ENCODE data around the gene MARCHF3. TPM values are rescaled to one million over a fixed set of nuclear protein-coding genes. Genes with fewer than 3 reads are reported as not detected.

MARCHF3 gene
- total RNA-seq, 4 donors from 2014 or later: 1.9 to 5.3 (median 2.5) TPM

- no peak for DNase-seq
- TF ChIP-seq, protein P1, sequence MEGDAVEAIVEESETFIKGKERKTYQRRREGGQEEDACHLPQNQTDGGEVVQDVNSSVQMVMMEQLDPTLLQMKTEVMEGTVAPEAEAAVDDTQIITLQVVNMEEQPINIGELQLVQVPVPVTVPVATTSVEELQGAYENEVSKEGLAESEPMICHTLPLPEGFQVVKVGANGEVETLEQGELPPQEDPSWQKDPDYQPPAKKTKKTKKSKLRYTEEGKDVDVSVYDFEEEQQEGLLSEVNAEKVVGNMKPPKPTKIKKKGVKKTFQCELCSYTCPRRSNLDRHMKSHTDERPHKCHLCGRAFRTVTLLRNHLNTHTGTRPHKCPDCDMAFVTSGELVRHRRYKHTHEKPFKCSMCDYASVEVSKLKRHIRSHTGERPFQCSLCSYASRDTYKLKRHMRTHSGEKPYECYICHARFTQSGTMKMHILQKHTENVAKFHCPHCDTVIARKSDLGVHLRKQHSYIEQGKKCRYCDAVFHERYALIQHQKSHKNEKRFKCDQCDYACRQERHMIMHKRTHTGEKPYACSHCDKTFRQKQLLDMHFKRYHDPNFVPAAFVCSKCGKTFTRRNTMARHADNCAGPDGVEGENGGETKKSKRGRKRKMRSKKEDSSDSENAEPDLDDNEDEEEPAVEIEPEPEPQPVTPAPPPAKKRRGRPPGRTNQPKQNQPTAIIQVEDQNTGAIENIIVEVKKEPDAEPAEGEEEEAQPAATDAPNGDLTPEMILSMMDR (IDR thresholded peaks at IDR 0.05): no peak
- no peak for TF ChIP-seq POLR2A (IDR thresholded peaks at IDR 0.05)
- Histone ChIP-seq H3K36me3 (no peaks in the 10 kb centered on the region), H3K27me3 (no peaks in the 10 kb centered on the region), H3K4me3 (no peak overlapping the region), H3K4me1 (no peaks in the 10 kb centered on the region), H3K9me3 (no peaks in the 10 kb centered on the region), H3K27ac (no peak overlapping the region)
- intact Hi-C loops (cut with DNase I): no loop called here
- WGBS, 2 donors: 50 to 78% methylated on average over 2 of the region's 2 CpGs
These were observed 92.6 kb downstream of the MARCHF3 start for GRCh38 chr5:126937771-126938170.

GRCh38 chr5:126936775-126937418 lies 93.5 kb downstream of the MARCHF3 start:
- Histone ChIP-seq H3K27me3 (no peaks in the 10 kb centered on the region), H3K36me3 (no peaks in the 10 kb centered on the region), H3K9me3 (no peaks in the 10 kb centered on the region), H3K4me3 (no peak overlapping the region), H3K27ac (no peak overlapping the region), H3K4me1 (no peaks in the 10 kb centered on the region)
- intact Hi-C loops (cut with DNase I): no loop called here
- TF ChIP-seq, protein P1 (IDR thresholded peaks at IDR 0.05): no peak
- TF ChIP-seq POLR2A (IDR thresholded peaks at IDR 0.05): no peak
- DNase-seq: no peak
- WGBS, 2 donors: 73 to 79% methylated on average over 3 to 4 of the region's 4 CpGs

DNA sequence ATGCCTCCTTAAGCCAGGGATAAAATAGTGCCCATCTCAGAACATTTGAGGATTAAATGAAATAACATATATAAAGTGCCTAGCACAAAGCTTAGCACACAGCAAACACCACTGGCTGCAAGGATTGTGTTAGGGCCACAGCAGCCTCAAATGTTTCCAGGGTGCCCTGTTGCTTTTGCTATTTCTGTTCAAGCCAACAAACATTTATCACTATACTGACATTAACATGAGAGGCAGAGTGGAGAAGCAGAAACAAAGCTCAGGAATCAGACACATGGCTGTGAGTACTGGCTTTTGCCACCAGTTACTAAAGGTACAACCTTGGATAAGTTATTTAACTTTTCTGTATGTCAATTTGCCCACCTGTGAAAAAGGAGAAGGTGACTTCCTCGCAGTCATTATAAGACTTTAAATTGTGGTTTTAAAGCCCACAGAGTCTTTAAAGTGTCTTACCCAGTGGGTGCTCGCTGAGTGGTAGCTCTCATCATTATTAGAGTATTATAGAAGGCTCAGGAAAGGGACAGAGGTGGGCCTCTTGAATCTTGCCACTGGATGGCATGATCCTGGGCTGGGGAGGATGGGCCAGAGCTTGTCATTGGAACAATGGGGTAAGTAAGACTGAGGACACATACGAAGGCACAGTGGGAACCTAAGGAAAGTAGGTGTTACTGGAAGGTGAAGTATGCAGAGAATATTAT lies 98.2 kb downstream of the MARCHF3 start:
- TF ChIP-seq, protein P1 (IDR thresholded peaks at IDR 0.05): no peak
- TF ChIP-seq POLR2A (IDR thresholded peaks at IDR 0.05): no peak
- Histone ChIP-seq H3K27me3 (no peaks in the 10 kb centered on the region), H3K36me3 (no peaks in the 10 kb centered on the region), H3K4me3 (no peak overlapping the region), H3K4me1 (no peaks in the 10 kb centered on the region), H3K9me3 (no peaks in the 10 kb centered on the region), H3K27ac (no peak overlapping the region)
- 75 to 86% methylated on average over 3 of the region's 3 CpGs for WGBS, 2 donors
- no peak for DNase-seq
- intact Hi-C loops (cut with DNase I): no loop called here

DNA sequence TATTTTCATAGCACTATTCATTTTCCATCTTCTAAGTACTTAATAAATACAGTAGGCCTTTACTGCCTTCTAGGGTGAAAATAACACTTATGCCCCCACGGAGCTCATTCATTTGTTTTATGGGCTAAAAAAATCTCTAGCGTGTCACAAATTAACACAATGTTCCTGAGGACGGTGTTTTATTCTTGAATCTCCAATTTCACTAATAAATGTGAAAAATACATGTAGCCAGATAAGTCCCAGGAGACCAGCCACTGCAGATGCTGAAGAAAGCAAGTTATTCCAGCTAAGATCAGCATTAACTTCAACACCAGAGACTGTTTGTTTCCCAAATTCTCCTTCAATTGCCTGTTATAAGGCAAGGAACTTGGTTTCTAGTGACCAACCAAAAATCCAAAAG lies 102.3 kb downstream of the MARCHF3 start:
- 78 to 87% methylated on average over 3 of the region's 3 CpGs for WGBS, 2 donors
- H3K4me3 ChIP-seq: no peak overlapping the region
- H3K27ac ChIP-seq: no peak overlapping the region
- H3K27me3 ChIP-seq: no peaks in the 10 kb centered on the region
- H3K36me3 ChIP-seq: no peaks in the 10 kb centered on the region
- no peaks in the 10 kb centered on the region for H3K9me3 ChIP-seq
- H3K4me1 ChIP-seq: no peaks in the 10 kb centered on the region
- DNase-seq: no peak
- TF ChIP-seq, protein P1 (IDR thresholded peaks at IDR 0.05): no peak
- no peak for TF ChIP-seq POLR2A (IDR thresholded peaks at IDR 0.05)
- intact Hi-C loops (cut with DNase I): no loop called here

DNA sequence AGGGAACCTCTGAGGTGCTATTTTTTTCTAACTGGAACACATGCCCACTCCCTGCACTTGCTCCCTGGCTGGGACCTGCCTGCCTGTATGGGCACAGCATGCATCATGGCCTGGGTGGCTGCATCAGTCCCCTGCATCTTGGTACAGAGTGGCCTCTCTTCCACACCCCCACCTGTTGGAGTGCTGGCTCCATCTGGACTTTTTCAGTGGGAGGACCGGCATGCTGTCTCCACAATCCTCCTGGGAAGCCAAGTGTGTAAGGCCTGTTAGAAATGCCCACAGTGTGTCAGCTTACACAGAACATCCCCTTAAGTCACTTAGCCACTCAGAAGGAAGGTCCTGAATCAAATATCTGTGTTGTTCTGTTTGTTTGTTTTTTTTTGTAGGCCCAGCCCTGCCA lies 102.9 kb downstream of the MARCHF3 start:
- intact Hi-C loops (cut with DNase I): no loop called here
- no peaks in the 10 kb centered on the region for H3K27me3 ChIP-seq
- 100% methylated on average over 1 of the region's 1 CpG for WGBS, 2 donors
- no peak for TF ChIP-seq POLR2A (IDR thresholded peaks at IDR 0.05)
- TF ChIP-seq, protein P1 (IDR thresholded peaks at IDR 0.05): no peak
- no peaks in the 10 kb centered on the region for H3K4me1 ChIP-seq
- no peak overlapping the region for H3K4me3 ChIP-seq
- H3K9me3 ChIP-seq: no peaks in the 10 kb centered on the region
- DNase-seq: no peak
- no peak overlapping the region for H3K27ac ChIP-seq
- H3K36me3 ChIP-seq: no peaks in the 10 kb centered on the region
